ACC112 (cell line): ENCODE measurements around the gene PSME2.
A peak's percentile ranks its signal among the peaks of the same experiment; 100 is the strongest.

ENCODE experiments used
- H2AFZ ChIP-seq: fragments of 200-600 bp; sonication (generic); one replicate; pipeline ENCODE4 v1.6.0; 2017; ENCODE audit warnings: antibody characterized with exemption, low read length; ENCODE audit not compliant: unreplicated experiment
- H3K27ac ChIP-seq: fragments of 200-600 bp; sonication (generic); 2 replicates; pipeline ENCODE4 v1.5.1; 2014; ENCODE audit warnings: low read depth, mild to moderate bottlenecking, antibody characterized with exemption, low read length, moderate library complexity
- H3K27me3 ChIP-seq: fragments of 200-600 bp; sonication (generic); 2 replicates; pipeline ENCODE4 v1.6.1; 2014; ENCODE audit warnings: mild to moderate bottlenecking, antibody characterized with exemption, low read length, moderate library complexity, mixed read lengths; ENCODE audit not compliant: insufficient read depth
- H3K36me3 ChIP-seq: fragments of 200-600 bp; sonication (generic); 2 replicates; pipeline ENCODE4 v1.6.1; 2016; ENCODE audit warnings: mild to moderate bottlenecking, antibody characterized with exemption, low read length, moderate library complexity, mixed read lengths; ENCODE audit not compliant: insufficient read depth
- H3K4me1 ChIP-seq: fragments of 200-600 bp; sonication (generic); one replicate; pipeline ENCODE4 v1.6.1; 2016; ENCODE audit warnings: low read length, mixed read lengths; ENCODE audit not compliant: insufficient read depth, unreplicated experiment, control insufficient read depth
- H3K4me3 ChIP-seq: fragments of 200-600 bp; sonication (generic); 2 replicates; pipeline ENCODE4 v1.5.1; 2014; ENCODE audit warnings: mild to moderate bottlenecking, low read depth, low read length
- H3K79me2 ChIP-seq: fragments of 200-600 bp; sonication (generic); one replicate; pipeline ENCODE4 v1.6.0; 2016; ENCODE audit warnings: low read length; ENCODE audit not compliant: control insufficient read depth, unreplicated experiment, insufficient read depth

The PSME2 gene

DNA sequence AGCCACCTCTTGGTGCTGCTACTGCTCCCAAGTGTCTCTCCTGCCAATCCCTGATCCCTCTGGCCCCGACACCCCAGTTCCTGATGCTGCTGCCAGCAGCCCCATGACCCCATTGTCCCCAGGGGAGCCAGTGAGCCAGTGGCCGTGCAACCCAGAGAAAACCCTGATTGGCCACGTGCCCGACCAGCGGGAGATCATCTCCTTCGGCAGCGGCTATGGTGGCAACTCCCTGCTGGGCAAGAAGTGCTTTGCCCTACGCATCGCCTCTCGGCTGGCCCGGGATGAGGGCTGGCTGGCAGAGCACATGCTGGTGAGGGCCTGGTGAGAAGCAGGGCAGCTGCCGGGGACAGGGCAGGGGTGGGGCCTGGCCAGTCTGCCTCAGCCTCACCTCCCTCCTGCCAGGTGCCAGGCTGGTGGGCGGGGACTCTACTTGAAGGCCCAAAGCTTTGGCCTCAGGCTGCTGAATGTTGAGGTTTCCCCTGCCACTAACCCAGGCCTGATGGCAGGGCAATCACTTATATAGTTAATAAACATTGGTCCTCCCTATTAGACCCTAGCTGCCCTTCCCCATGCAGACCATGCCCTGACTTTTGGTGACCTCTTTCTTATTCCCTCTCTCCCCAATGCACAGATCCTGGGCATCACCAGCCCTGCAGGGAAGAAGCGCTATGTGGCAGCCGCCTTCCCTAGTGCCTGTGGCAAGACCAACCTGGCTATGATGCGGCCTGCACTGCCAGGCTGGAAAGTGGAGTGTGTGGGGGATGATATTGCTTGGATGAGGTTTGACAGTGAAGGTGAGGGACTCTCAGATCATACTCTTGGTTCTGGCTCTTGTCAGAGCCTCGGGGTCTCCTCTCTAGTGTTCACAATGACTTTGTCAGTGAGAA is 47.2 kb downstream of the PSME2 start:
- no peak overlapping the region for H3K4me3 ChIP-seq
- H3K36me3 ChIP-seq = 0 out of 2 replicates have a peak, but pooled peaks cover 6% of the 10 kb centered on the region

DNA sequence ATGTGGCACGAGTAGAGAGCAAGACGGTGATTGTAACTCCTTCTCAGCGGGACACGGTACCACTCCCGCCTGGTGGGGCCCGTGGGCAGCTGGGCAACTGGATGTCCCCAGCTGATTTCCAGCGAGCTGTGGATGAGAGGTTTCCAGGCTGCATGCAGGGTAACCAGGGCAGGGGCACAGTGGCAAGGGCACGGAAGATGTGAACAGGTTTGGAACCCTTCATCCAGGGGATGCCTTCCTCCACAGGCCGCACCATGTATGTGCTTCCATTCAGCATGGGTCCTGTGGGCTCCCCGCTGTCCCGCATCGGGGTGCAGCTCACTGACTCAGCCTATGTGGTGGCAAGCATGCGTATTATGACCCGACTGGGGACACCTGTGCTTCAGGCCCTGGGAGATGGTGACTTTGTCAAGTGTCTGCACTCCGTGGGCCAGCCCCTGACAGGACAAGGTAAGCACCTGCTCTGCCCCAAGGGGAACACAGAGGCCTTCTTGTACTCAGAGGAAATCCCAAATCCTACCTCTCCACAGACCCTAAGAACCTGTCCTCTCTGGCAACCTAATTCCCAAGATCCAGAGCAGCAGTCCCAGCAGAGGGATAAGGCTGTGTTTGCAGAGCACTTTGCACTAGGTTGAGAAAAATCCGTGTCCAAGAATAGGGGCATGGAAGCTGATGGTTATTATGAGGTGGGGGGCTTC is 48.0 kb downstream of the PSME2 start:
- no peaks in the 10 kb centered on the region for H3K27me3 ChIP-seq
- peaks cover 10% of the 10 kb centered on the region for H3K79me2 ChIP-seq
- H3K4me1 ChIP-seq = peaks cover 4% of the 10 kb centered on the region
- H3K36me3 ChIP-seq = 0 out of 2 replicates have a peak, but pooled peaks cover 6% of the 10 kb centered on the region
- no peak overlapping the region for H2AFZ ChIP-seq
- H3K4me3 ChIP-seq = no peak overlapping the region
- H3K27ac ChIP-seq = no peak overlapping the region

More for the DNA sequence above, 47.2 kb downstream of the PSME2 start:
- no peak overlapping the region for H2AFZ ChIP-seq
- H3K27me3 ChIP-seq = no peaks in the 10 kb centered on the region
- peaks cover 4% of the 10 kb centered on the region for H3K4me1 ChIP-seq
- H3K79me2 ChIP-seq = peaks cover 10% of the 10 kb centered on the region
- H3K27ac ChIP-seq = no peak overlapping the region

DNA sequence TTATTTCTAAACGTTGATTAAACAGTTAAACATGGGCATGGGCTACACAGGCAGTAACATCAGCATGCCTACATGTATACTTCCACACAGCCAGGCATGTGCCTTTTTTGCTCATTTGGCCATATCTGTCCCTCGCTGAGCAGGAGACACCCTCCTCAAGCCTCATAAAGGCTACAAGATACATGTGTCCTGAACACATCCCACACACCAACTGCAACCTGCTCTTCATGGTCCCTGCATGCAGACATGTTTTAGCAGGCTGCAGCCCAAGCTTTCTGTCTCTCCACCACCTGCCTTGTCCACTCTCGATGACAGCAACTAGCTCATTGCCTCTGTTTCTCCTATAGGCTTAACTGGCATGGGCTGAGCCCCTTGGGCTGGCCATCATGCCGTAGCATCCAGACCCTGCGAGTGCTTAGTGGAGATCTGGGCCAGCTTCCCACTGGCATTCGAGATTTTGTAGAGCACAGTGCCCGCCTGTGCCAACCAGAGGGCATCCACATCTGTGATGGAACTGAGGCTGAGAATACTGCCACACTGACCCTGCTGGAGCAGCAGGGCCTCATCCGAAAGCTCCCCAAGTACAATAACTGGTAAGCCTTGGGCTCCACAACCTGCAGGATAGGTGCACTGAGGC is 49.7 kb downstream of the PSME2 start:
- no peaks in the 10 kb centered on the region for H3K27me3 ChIP-seq
- peaks cover 10% of the 10 kb centered on the region for H3K79me2 ChIP-seq
- H3K36me3 ChIP-seq = 0 out of 2 replicates have a peak, but pooled peaks cover 6% of the 10 kb centered on the region
- no peak overlapping the region for H2AFZ ChIP-seq
- H3K4me3 ChIP-seq = no peak overlapping the region
- H3K27ac ChIP-seq = no peak overlapping the region
- H3K4me1 ChIP-seq = peaks cover 4% of the 10 kb centered on the region

DNA sequence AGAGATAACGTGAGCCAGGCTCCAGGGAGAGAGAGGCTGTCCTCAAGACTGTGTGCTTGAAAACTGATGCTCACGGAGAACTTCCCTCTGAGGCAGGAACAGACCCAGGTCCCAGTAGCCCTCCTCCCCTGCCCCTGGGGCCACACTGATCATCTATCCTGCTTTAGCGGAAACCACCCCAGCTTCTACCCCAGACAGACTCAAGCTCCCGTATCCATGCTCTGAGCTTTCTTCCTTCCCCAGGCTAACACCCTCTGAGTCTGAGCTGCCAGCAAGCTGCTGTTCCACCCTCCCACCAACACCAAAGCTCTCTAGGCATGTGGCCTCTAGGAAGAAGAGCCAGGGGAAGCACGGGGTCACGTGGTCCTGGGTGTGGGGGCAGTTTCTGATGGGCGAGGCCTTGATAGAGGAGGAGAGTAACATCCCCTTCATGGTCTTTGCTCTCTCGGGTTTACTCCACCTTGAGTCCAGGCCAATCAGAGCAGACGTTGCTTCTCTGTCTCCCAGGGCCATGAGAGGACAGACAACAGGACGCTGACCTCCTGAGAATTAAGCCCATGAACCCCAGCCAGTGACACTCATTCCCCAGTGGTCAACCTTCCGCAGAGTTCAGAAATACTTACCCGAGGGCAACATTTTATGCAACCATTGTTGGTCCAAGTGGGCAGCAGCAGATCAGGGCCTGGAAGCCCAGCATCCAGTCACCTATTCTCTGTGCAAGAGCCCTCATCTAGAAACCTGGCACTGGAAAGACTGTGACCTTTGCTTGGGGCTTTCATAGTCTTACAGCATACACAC is 50.9 kb downstream of the PSME2 start:
- H3K4me1 ChIP-seq = peaks cover 4% of the 10 kb centered on the region
- H3K4me3 ChIP-seq = peak overlapping the region; percentile 87
- no peaks in the 10 kb centered on the region for H3K27me3 ChIP-seq
- peak overlapping the region; percentile 82 for H2AFZ ChIP-seq
- 0 out of 2 replicates have a peak, but pooled peaks cover 6% of the 10 kb centered on the region for H3K36me3 ChIP-seq
- H3K79me2 ChIP-seq = peaks cover 10% of the 10 kb centered on the region
- no peak overlapping the region for H3K27ac ChIP-seq

DNA sequence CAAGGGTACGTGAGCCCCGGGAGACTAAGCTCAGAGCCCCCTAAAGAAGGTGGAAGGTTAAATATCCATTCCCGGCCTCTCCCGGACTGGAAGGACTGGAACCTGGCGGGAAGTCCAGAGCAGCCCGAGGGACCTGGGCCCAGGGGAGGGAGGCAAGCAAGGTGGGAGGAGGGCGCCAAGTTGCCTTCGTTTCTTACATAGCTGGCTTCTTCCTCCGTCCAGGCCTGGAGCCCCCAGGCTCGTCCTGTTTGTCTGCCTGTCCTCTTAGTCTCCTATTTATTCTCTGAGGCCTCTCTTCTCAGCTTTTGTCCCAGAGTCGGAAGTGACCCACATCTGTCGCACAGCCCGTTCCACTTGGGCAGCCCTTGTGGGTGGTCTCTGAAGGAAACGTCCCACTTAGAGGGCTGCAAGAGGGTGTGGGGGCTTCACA is 51.6 kb downstream of the PSME2 start:
- H2AFZ ChIP-seq = peak overlapping the region; percentile 82

DNA sequence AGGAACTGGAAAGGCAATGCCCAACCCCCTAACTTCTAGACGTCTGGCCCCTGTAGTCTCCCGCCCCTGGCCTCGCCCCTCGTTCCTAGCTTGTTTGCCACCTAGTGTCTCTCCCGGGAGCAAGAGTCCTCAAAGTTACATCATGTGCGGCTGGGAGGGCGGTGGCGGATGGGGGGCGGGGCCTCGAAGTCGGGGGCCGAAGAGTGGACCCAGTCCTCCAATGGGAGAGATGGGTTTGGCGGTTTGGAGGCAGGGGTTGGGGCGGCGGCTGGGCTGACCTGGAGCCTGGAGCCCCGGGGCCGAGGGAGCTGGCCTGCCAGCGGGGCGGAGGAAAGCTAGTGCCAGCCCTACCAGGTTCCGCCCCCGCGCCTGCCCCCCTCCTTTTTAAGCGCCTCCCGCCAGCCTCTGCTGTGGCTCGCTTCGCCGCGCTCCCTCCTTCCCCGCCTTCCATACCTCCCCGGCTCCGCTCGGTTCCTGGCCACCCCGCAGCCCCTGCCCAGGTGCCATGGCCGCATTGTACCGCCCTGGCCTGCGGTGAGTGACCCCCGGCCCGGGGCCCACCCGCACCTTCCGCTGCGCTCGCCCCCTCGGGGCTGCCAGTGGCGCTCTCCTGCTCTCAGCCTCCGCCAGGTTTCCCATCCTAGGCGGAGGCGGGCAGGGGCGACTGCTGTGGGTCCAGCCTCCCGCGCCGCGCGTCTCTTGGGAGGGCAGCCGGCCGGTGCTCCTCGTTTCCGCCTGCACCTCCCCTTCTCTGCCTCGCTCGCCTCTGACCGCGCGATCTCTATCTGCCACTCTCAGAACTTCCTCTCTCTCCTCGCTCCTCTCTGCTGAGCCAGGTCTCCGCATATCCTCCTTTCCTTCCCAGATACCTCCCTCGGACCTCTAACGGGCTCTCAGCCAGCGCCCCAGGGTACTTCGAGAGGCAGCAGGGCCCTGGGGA is 52.2 kb downstream of the PSME2 start, which contains the start of gene PCK2:
Gene PCK2 (plus strand): TSS at position 411 of the 940 bp plus-strand sequence. CDS start 95 bp downstream, at position 506.
- Histone ChIP-seq H3K27ac (no peak within 1 kb of the TSS), H3K27me3 (no peaks in the 10 kb centered on the region), H3K4me1 (peaks cover 4% of the 10 kb centered on the region), H2AFZ (peak within 1 kb of the TSS; percentile 82), H3K4me3 (peak within 1 kb of the TSS; percentile 87), H3K79me2 (peaks cover 10% of the 10 kb centered on the region), H3K36me3 (no peaks in the 10 kb centered on the region)

More for the DNA sequence above, 51.6 kb downstream of the PSME2 start:
- Histone ChIP-seq H3K4me1 (peaks cover 4% of the 10 kb centered on the region), H3K79me2 (peaks cover 10% of the 10 kb centered on the region), H3K27ac (no peak overlapping the region), H3K27me3 (no peaks in the 10 kb centered on the region), H3K4me3 (peak overlapping the region; percentile 87), H3K36me3 (0 out of 2 replicates have a peak, but pooled peaks cover 6% of the 10 kb centered on the region)
